Astrocyte of the spinal cord (primary cell): Measurements from ENCODE around the gene ARF3.
A peak's percentile ranks its signal among the peaks of the same experiment; 100 is the strongest.
"Not testable (repeated sequence)": the region's sequence is repeated elsewhere in the genome, so short reads cannot be mapped to it uniquely, and the experiment has no call there.

Experiments
- DNase-seq: peaks from one replicate; pipeline ENCODE4 v3.0.0; 2011; ENCODE audit warnings: low read depth, low spot score
- H3K4me3 ChIP-seq: 2 replicates; pipeline ENCODE4 v1.5.1; 2011; ENCODE audit warnings: low read depth, mild to moderate bottlenecking, low read length, moderate library complexity
- in situ Hi-C: cut with HindIII; loops from 2 replicates; pipeline ENCODE4 v1.10.0; 2017; ENCODE audit warnings: low sequenced_read_pairs
- TF ChIP-seq, protein P1 (sequence below): IDR thresholded peaks from 2 replicates; pipeline ENCODE4 v1.5.1; 2012; ENCODE audit warnings: low read depth, mild to moderate bottlenecking, low read length, inconsistent platforms

ARF3 gene

DNA sequence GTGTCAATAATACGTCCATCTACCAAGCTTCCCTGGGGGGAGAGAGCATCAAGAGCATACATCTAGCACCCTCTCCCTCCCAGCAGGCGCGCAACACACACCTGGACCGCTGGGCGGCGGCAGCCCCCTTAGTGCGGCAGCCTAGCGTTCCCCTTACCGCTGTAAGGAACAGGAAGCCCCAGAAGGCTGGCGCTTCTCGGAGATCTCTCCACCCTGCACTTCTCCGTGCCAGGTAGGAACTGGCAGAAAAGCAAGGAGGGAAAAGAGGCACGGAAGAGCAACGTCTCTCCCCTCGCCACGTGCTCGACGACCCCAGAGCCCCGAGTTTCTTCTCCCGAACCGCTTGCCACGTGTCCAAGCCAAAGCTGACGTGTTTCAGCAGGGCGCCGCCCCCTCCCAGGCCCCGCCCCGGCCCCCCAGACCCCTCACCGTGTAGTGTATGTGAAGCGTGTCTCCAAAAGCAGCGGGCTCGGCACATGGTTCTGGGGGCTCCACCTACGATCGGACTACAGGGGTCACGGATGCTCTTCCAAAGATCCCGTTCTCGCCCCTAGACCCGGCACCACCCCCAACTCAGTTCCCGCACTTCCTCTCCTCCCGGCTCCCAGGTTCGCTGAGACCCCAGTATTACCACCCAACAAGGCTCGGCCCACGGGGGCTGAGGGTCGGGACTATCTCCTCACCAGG lies 32.5 kb downstream of the ARF3 start:
- peak; percentile 51 for DNase-seq
- TF ChIP-seq, protein P1, sequence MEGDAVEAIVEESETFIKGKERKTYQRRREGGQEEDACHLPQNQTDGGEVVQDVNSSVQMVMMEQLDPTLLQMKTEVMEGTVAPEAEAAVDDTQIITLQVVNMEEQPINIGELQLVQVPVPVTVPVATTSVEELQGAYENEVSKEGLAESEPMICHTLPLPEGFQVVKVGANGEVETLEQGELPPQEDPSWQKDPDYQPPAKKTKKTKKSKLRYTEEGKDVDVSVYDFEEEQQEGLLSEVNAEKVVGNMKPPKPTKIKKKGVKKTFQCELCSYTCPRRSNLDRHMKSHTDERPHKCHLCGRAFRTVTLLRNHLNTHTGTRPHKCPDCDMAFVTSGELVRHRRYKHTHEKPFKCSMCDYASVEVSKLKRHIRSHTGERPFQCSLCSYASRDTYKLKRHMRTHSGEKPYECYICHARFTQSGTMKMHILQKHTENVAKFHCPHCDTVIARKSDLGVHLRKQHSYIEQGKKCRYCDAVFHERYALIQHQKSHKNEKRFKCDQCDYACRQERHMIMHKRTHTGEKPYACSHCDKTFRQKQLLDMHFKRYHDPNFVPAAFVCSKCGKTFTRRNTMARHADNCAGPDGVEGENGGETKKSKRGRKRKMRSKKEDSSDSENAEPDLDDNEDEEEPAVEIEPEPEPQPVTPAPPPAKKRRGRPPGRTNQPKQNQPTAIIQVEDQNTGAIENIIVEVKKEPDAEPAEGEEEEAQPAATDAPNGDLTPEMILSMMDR = peak; percentile 68
- in situ Hi-C loops = no loop called here
- peak overlapping the region; percentile 94 for H3K4me3 ChIP-seq

DNA sequence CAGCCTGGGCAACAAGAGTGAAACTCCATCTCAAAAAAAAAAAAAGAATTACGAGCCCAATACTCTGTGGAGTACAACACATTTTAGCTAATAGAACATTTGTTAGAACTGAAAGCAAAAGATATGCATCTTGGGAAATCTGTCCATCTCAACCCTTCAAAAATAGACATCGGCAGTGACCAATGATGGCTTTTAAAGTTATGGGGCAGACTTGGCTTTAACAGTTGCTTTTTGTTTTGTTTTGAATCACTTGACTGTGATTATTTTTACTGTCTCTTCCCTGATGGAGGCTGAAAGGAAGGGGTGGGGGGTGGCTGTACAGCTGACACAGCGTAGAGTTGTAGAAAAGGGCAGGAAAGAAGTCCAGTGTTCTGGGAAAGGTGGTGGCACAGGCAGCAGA lies 34.2 kb downstream of the ARF3 start:
- DNase-seq = no peak
- in situ Hi-C loops = no loop called here
- TF ChIP-seq, protein P1 = no peak
- H3K4me3 ChIP-seq = no peak overlapping the region

DNA sequence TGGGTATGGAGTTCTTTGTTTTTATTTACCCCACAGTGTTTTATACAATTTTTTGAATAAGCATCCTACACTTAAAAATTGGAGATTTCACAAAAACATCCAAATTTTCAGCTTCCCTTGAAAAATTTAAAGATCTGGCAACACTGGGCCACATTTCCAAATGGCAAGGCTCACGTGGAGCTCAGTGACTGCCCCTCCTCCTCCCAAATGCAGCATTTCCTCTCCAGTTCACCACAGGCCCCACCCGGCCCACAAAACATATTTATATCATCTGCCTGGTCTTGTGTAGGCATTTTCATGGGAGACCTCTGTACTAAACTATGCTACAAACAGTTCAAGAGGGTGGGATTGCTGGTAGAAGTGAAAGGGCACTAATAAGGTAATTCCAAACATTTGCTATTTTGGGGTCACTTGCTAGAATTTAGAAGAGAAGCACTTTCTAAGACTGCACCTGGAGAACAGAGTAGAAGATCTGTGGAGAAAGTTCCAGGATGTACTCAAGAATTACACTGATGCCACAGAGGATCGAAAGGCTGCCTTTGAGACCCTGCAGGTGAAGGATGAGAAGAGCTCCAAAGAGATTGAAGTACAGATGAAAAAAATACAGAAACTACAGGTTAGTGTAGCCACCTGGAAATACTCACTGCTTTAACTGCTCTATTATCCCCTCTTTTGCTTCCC lies 39.3 kb downstream of the ARF3 start:
- DNase-seq = no peak
- no peak overlapping the region for H3K4me3 ChIP-seq
- TF ChIP-seq, protein P1 = no peak
- in situ Hi-C loops = no loop called here

DNA sequence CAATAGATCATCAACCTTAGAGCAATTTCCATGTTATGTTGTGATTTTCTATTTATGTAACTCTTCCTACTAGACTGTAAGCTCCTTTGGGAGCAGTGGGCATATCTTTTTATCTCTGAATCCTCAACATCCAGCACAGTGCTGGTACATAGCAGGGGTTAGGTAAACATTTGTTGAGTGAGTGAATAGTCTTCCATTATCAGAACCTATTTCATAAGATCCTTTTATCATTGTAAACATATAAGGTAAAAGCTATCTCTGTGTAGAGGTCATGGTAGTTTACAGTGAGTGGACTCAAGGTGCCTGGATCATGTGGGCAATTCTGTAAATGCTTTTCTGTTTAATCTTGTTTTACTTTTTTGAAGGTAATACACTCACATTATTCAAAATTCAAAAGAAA lies 47.1 kb downstream of the ARF3 start:
- no peak overlapping the region for H3K4me3 ChIP-seq
- no peak for DNase-seq
- TF ChIP-seq, protein P1 = no peak
- in situ Hi-C loops = no loop called here

DNA sequence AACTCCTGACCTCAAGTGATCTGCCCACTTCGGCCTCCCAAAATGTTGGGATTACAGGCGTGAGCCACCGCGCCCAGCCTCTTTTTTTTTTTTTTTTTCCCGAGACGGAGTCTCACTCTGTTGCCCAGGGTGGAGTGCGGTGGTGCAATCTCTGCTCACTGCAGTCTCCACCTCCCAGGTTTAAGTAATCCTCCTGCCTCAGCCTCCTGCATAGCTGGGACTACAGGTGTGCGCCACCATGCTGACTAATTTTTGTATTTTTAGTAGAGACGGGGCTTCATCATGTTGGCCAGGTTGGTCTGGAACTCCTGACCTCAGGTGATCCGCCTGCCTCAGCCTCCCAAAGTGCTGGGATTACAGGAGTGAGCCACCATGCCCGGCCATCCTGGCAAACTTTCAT lies 47.6 kb downstream of the ARF3 start:
- H3K4me3 ChIP-seq, in situ Hi-C loops, DNase-seq: not testable (repeated sequence)

DNA sequence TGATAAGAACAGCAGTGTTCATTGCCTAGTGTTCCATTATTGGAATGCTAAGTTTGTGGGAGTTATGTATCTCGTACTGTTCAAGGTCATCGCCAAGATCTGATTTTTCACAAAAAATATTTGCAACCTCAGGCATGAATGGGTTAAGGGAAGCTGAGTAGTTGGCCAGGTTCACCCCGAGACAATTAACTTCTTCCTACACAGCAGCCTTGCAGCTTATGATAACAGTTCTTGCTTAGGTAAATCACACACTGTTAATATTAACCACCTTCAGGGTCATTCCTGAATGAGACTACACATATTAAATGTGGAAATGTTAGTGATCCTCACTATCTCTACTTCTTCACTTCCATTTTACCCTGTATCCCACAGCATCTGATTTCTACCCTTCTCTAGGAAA lies 50.0 kb downstream of the ARF3 start:
- in situ Hi-C loops = no loop called here
- TF ChIP-seq, protein P1 = no peak
- no peak for DNase-seq
- no peak overlapping the region for H3K4me3 ChIP-seq

DNA sequence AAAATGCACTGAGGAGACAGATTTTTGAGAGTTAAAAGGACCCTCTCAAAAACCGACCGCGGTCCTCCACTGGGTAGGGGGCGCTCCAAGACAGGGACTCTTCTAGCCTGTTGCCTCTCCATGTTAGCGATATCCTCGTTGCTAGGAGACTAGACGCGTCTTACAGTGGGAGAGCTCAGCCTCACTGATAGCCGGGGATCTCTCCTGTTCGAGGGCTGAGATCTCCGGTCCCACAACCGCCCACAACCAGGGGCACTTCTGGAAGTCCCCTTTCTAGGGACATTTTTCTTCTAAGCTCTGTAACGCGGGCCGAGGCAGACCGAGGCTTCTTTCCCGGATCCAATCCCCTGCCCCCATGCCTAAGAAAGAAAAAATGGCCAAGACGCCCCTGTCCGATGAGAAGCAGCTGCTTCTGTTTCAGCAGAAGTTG lies 53.3 kb downstream of the ARF3 start:
- DNase-seq = peak; percentile 85
- peak overlapping the region; percentile 47 for H3K4me3 ChIP-seq
- TF ChIP-seq, protein P1 = peak; percentile 81
- in situ Hi-C loops = no loop called here
